IMR-90 (cell line): ENCODE data around the gene SCAMP4. TPM values are rescaled to one million over a fixed set of nuclear protein-coding genes. Genes with fewer than 3 reads are reported as not detected.

Experiments
- ATAC-seq: fragments of 200-7000 bp; cut with Tn5 transposase; 2 replicates; pipeline ENCODE4 v1.9.1; 2020; ENCODE audit warnings: low read depth, mild to moderate bottlenecking, moderate library complexity
- BruUV-seq: library from RNA; stranded (reverse); fragments of 400-500 nt; replicated peaks from 2 replicates; lab custom pipeline; 2021; lab: Mats Ljungman, UMichigan
- CTCF ChIA-PET: fragments of 300-600 bp; formaldehyde crosslinking; extraction: SDS; loops from one replicate; lab custom pipeline; 2021; ENCODE audit warnings: antibody characterized with exemption; lab: Yijun Ruan, JAX
- POLR2A ChIA-PET: fragments of 300-600 bp; sonication (Branson Sonifier 250); formaldehyde crosslinking; loops from one replicate; lab custom pipeline; 2022; ENCODE audit warnings: antibody characterized with exemption; ENCODE audit not compliant: unreplicated experiment; lab: Charles Lee
- DNase-seq: peaks from one replicate; pipeline ENCODE4 v3.0.0; 2013
- H2AFZ ChIP-seq: replicated peaks from 2 replicates; pipeline ENCODE3; 2013; ENCODE audit warnings: low read length, mild to moderate bottlenecking; ENCODE audit not compliant: poor library complexity
- H2AK5ac ChIP-seq: 2 replicates; pipeline ENCODE4 v1.6.1; 2013; ENCODE audit warnings: low read depth, low read length, inconsistent platforms
- H2AK9ac ChIP-seq: replicated peaks from 2 replicates; pipeline ENCODE3; 2013; ENCODE audit warnings: mild to moderate bottlenecking, low read depth, low read length, moderate library complexity; ENCODE audit not compliant: poor library complexity
- H2BK120ac ChIP-seq: 2 replicates; pipeline ENCODE4 v1.6.1; 2013; ENCODE audit warnings: low read depth, low read length, inconsistent platforms
- H2BK15ac ChIP-seq: 3 replicates; pipeline ENCODE4 v1.6.1; 2013; ENCODE audit warnings: low read depth, low read length, inconsistent platforms
- H2BK20ac ChIP-seq: 2 replicates; pipeline ENCODE4 v1.6.1; 2013; ENCODE audit warnings: low read depth, mild to moderate bottlenecking, inconsistent platforms, low read length, moderate library complexity
- H2BK5ac ChIP-seq: 2 replicates; pipeline ENCODE4 v1.6.1; 2013; ENCODE audit warnings: mild to moderate bottlenecking, low read depth, low read length, inconsistent platforms; ENCODE audit not compliant: poor library complexity, severe bottlenecking
- H3K14ac ChIP-seq: replicated peaks from 2 replicates; pipeline ENCODE4 v1.6.1; 2013; ENCODE audit warnings: low read depth, low read length, inconsistent platforms
- H3K18ac ChIP-seq: 2 replicates; pipeline ENCODE4 v1.6.1; 2013; ENCODE audit warnings: low read depth, low read length, control low read depth
- H3K23ac ChIP-seq: 2 replicates; pipeline ENCODE4 v1.6.1; 2013; ENCODE audit warnings: low read depth, low read length, inconsistent platforms
- H3K27ac ChIP-seq: 2 replicates; pipeline ENCODE4 v1.5.1; 2013; ENCODE audit warnings: mild to moderate bottlenecking, control low read depth, low read length; ENCODE audit not compliant: insufficient read depth
- H3K27me3 ChIP-seq: 2 replicates; pipeline ENCODE4 v1.6.1; 2013; ENCODE audit warnings: low read length; ENCODE audit not compliant: control insufficient read depth, insufficient read depth
- H3K36me3 ChIP-seq: 2 replicates; pipeline ENCODE4 v1.6.1; 2013; ENCODE audit warnings: low read length, mixed read lengths; ENCODE audit not compliant: control insufficient read depth, insufficient read depth
- H3K4ac ChIP-seq: 2 replicates; pipeline ENCODE4 v1.6.1; 2013; ENCODE audit warnings: low read depth, low read length, inconsistent platforms
- H3K4me1 ChIP-seq: 2 replicates; pipeline ENCODE4 v1.6.1; 2013; ENCODE audit warnings: low read length, mixed read lengths; ENCODE audit not compliant: control insufficient read depth, insufficient read depth
- H3K4me2 ChIP-seq: 2 replicates; pipeline ENCODE4 v1.6.1; 2013; ENCODE audit warnings: low read depth, mild to moderate bottlenecking, control low read depth, low read length, moderate library complexity
- H3K4me3 ChIP-seq: 2 replicates; pipeline ENCODE4 v1.5.1; 2013; ENCODE audit warnings: low read depth, mild to moderate bottlenecking, control low read depth, low read length, moderate library complexity; ENCODE audit not compliant: insufficient read depth
- H3K56ac ChIP-seq: 2 replicates; pipeline ENCODE4 v1.6.1; 2013; ENCODE audit warnings: low read length, inconsistent platforms; ENCODE audit not compliant: insufficient read depth; ENCODE audit errors: extremely low read depth
- H3K79me1 ChIP-seq, 2 experiments: 2 replicates each; pipeline ENCODE4 v1.6.1; 2013; ENCODE audit warnings: low read length in 2 of 2, inconsistent platforms in 1 of 2, low read depth in 1 of 2
- H3K9ac ChIP-seq: 2 replicates; pipeline ENCODE4 v1.6.1; 2013; ENCODE audit warnings: low read depth, low read length, control low read depth
- H3K9me1 ChIP-seq: 2 replicates; pipeline ENCODE4 v1.6.1; 2013; ENCODE audit warnings: low read length, inconsistent platforms; ENCODE audit not compliant: insufficient read depth
- H3K9me3 ChIP-seq: 2 replicates; pipeline ENCODE4 v1.6.1; 2013; ENCODE audit warnings: low read length; ENCODE audit not compliant: control insufficient read depth, insufficient read depth
- H4K20me1 ChIP-seq: 2 replicates; pipeline ENCODE4 v1.6.1; 2013; ENCODE audit warnings: low read length, inconsistent platforms; ENCODE audit not compliant: insufficient read depth
- H4K5ac ChIP-seq: 2 replicates; pipeline ENCODE4 v1.6.1; 2013; ENCODE audit warnings: mild to moderate bottlenecking, low read depth, low read length, control low read depth
- H4K8ac ChIP-seq, 2 experiments: 2 replicates each; pipeline ENCODE4 v1.6.1; 2013; ENCODE audit warnings: low read depth in 2 of 2, low read length in 2 of 2, control low read depth in 1 of 2, inconsistent platforms in 1 of 2
- H4K91ac ChIP-seq: 2 replicates; pipeline ENCODE4 v1.6.1; 2013; ENCODE audit warnings: low read depth, low read length, inconsistent platforms; ENCODE audit not compliant: insufficient read depth
- BHLHE40 ChIP-seq: fragments of 150-350 bp; IDR thresholded peaks from 2 replicates; pipeline ENCODE4 v1.6.1; 2016; ENCODE audit warnings: mild to moderate bottlenecking, low read depth, low read length
- CHD1 ChIP-seq: IDR thresholded peaks from 2 replicates; pipeline ENCODE4 v1.6.1; 2012; ENCODE audit warnings: low read depth, low read length, improper control_type of control experiment
- MAFK ChIP-seq: IDR thresholded peaks from 2 replicates; pipeline ENCODE4 v1.6.1; 2012; ENCODE audit warnings: low read depth, low read length, improper control_type of control experiment
- MXI1 ChIP-seq: IDR thresholded peaks from 2 replicates; pipeline ENCODE4 v1.6.1; 2012; ENCODE audit warnings: low read depth, mild to moderate bottlenecking, low read length, moderate library complexity, borderline replicate concordance
- NFE2L2 ChIP-seq: fragments of 150-350 bp; IDR thresholded peaks from 2 replicates; pipeline ENCODE4 v1.6.1; 2016; ENCODE audit warnings: low read depth, mild to moderate bottlenecking, low read length
- RFX5 ChIP-seq: IDR thresholded peaks from 2 replicates; pipeline ENCODE4 v1.8.0; 2012; ENCODE audit warnings: low read depth, mild to moderate bottlenecking, low read length, moderate library complexity
- WGBS, 2 experiments: methylation state at CpG; one replicate each; pipeline versions ENCODE4 v1.1.5 to v1.1.7; 2013; ENCODE audit warnings: missing lambda C conversion rate in 2 of 2; ENCODE audit not compliant: insufficient read length in 1 of 2; ENCODE audit errors: extremely low coverage in 2 of 2; 5-methylcytosine and 5-hydroxymethylcytosine counted together
- dilution Hi-C: fragments of 300-500 bp; cut with HindIII; formaldehyde crosslinking; loops from one replicate; pipeline ENCODE4 v1.14.3; 2018; ENCODE audit warnings: low sequenced_read_pairs; ENCODE audit not compliant: unreplicated experiment
- in situ Hi-C: fragments of 300-500 bp; cut with MboI; formaldehyde crosslinking; loops from 3 replicates; pipeline ENCODE4 v1.14.3; 2019; ENCODE audit warnings: low sequenced_read_pairs, inconsistent platforms, mixed read lengths
- intact Hi-C: fragments of 100-400 bp; cut with micrococcal nuclease; formaldehyde crosslinking; loops from 2 replicates; pipeline ENCODE4 v1.10.0; 2022
- polyA plus RNA-seq, 3 experiments: library from polyadenylated mRNA; depleted of rRNA; stranded (reverse); fragments of >200 nt; gene quantifications; 2 replicates each; pipeline ENCODE4 v1.2.3, GENCODE V29; 2012; ENCODE audit warnings: low replicate concordance in 1 of 3
- total RNA-seq: library from RNA; depleted of rRNA; stranded (reverse); fragments of >200 nt; gene quantifications from 2 replicates; pipeline ENCODE4 v1.2.3, GENCODE V29; 2012
- TF ChIP-seq, protein P1 (sequence below): fragments of 150-350 bp; IDR thresholded peaks from 2 replicates; pipeline ENCODE4 v1.6.1; 2016; ENCODE audit warnings: low read depth, mild to moderate bottlenecking, low read length, moderate library complexity, borderline replicate concordance
- TF ChIP-seq, protein P2 (sequence below): fragments of 150-350 bp; IDR thresholded peaks from 2 replicates; pipeline ENCODE4 v1.6.1; 2017; ENCODE audit warnings: mild to moderate bottlenecking, antibody characterized with exemption, low read length, low read depth

The SCAMP4 gene
- total and polyA plus RNA-seq, 2 of the 4 experiments (the other 2 are of a cell fraction) = 16.1 to 28.1 TPM

DNA sequence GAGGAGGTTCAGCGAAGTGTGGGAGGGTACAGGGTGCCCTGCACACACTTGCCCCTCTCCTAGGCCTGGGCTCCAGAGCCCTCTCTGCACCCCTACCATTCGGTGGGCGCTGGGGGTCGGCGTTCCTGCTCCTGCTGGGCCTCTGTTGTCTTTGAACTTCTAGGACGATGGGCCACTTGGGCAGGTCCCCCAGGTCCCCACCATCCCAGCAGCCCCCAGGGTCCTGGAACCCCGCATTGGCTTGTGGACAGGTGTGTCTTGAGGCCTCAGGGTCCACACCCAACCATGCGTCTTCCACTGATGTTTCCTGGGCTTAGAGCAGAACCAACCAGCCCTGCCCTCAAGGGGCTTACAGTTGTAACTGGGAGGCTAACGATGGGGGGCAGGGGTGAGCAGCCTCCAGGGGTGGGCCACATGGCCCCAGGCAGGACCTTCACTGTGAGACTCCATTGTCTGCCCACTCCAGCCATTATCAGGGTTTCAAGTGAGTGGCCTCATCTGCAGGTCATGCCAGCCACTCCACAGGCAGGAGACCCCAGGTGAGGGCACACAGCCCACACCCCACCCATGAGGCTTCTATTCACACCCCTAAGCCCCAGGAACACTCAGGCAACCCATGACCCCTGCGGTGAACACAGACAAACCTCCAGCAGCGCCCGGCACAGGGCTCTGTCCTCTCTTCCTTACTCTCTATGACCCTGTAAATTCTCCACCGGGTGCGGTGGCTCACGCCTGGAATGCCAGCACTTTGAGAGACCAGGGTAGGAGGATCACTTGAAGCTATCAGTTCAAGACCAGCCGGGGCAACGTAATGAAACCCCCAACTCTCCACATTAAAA lies 39.8 kb upstream of the SCAMP4 start:
- 80% methylated on average over 4 of the region's 17 CpGs; no CpG with 5 or more reads in 1 of the 2 experiments for WGBS, 2 experiments
- Histone ChIP-seq H3K4me3 (no peak overlapping the region), H3K18ac (no peak overlapping the region), H3K4ac (peak overlapping the region; percentile 87), H2AFZ (peak overlapping the region; percentile 98), H4K8ac (peak overlapping the region; percentile 83 to 86), H3K9me3 (no peaks in the 10 kb centered on the region), H3K9ac (peak overlapping the region; percentile 86), H3K36me3 (peaks cover 3% of the 10 kb centered on the region; the same call in 1 of the 2 replicates), H2BK5ac (peak overlapping the region; percentile 66), H3K79me1 (peaks cover 7 to 37% of the 10 kb centered on the region in 2 experiments; a peak in 3 of 4 replicates), H3K27ac (peak overlapping the region; percentile 87), H3K4me2 (peak overlapping the region; percentile 69), H3K23ac (no peak overlapping the region), H2AK9ac (peak overlapping the region; percentile 100), H4K20me1 (peaks cover 27% of the 10 kb centered on the region), H3K56ac (no peak overlapping the region), H3K4me1 (peaks cover 14% of the 10 kb centered on the region), H3K9me1 (no peaks in the 10 kb centered on the region; the same call in 1 of the 2 replicates), H3K14ac (no peak overlapping the region), H4K5ac (peak overlapping the region; percentile 56), H2BK15ac (no peak overlapping the region), H2BK120ac (no peak overlapping the region; the same call in 1 of the 2 replicates), H2AK5ac (peak overlapping the region; percentile 76), H3K27me3 (no peaks in the 10 kb centered on the region), H4K91ac (peak overlapping the region; percentile 70; the same call in 1 of the 2 replicates), H2BK20ac (no peak overlapping the region)
- in situ Hi-C loops (no loop called here), dilution Hi-C loops (no loop called here), intact Hi-C loops (no loop called here)
- TF ChIP-seq RFX5 = no peak
- no peak for TF ChIP-seq MAFK
- TF ChIP-seq MXI1 = no peak
- TF ChIP-seq CHD1 = no peak
- TF ChIP-seq, protein P1, sequence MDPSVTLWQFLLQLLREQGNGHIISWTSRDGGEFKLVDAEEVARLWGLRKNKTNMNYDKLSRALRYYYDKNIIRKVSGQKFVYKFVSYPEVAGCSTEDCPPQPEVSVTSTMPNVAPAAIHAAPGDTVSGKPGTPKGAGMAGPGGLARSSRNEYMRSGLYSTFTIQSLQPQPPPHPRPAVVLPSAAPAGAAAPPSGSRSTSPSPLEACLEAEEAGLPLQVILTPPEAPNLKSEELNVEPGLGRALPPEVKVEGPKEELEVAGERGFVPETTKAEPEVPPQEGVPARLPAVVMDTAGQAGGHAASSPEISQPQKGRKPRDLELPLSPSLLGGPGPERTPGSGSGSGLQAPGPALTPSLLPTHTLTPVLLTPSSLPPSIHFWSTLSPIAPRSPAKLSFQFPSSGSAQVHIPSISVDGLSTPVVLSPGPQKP = no peak
- TF ChIP-seq BHLHE40 = no peak
- TF ChIP-seq NFE2L2 = no peak
- TF ChIP-seq, protein P2, sequence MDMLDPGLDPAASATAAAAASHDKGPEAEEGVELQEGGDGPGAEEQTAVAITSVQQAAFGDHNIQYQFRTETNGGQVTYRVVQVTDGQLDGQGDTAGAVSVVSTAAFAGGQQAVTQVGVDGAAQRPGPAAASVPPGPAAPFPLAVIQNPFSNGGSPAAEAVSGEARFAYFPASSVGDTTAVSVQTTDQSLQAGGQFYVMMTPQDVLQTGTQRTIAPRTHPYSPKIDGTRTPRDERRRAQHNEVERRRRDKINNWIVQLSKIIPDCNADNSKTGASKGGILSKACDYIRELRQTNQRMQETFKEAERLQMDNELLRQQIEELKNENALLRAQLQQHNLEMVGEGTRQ = no peak
- ATAC-seq (no peak), DNase-seq (no peak)
- POLR2A ChIA-PET = interaction anchor here (0.5 kb wide), 1 partner anchor 20 kb away, joined by 7 read pairs; the partner anchor contains the start of gene ABHD17A
- no TSS peak for BruUV-seq
- CTCF ChIA-PET = interaction anchor here (0.9 kb wide), 1 partner anchor 11 kb away, joined by 3 read pairs; no protein-coding TSS in a partner anchor
